Heart left ventricle (tissue), 16 donors: ENCODE results near the gene EFNA5. TPM values are rescaled to one million over a fixed set of nuclear protein-coding genes. Genes with fewer than 3 reads are reported as not detected.
A peak's percentile ranks its signal among the peaks of the same experiment; 100 is the strongest.

Experiments used
- ATAC-seq, 4 donors: fragments of 200-7000 bp; cut with Tn5 transposase; one replicate each; pipeline ENCODE4 v1.9.1; 2020 to 2022; ENCODE audit warnings: moderate library complexity in 4 of 4, mild to moderate bottlenecking in 3 of 4, moderate number of reproducible peaks in 1 of 4
- DNase-seq, 5 donors: peaks; one replicate each; pipeline ENCODE4 v3.0.0-alpha.2; 2020
- H3K27ac ChIP-seq, 12 donors: fragments of 200-600 bp; sonication (generic) in 4 of 12; one replicate each; pipeline versions ENCODE4 v1.5.0 to v1.8.0; 2016 to 2022; ENCODE audit warnings: mild to moderate bottlenecking in 2 of 12
- H3K27me3 ChIP-seq, 9 donors: fragments of 200-600 bp; sonication (generic) in 2 of 9; one replicate each; pipeline versions ENCODE4 v1.5.1 to v1.8.0; 2016 to 2022; ENCODE audit warnings: mild to moderate bottlenecking in 3 of 9
- H3K36me3 ChIP-seq, 9 donors: fragments of 200-600 bp; sonication (generic) in 2 of 9; one replicate each; pipeline versions ENCODE4 v1.5.0 to v1.8.0; 2018 to 2022; ENCODE audit warnings: mild to moderate bottlenecking in 2 of 9
- H3K4me1 ChIP-seq, 12 donors: fragments of 200-600 bp; sonication (generic) in 4 of 12; one replicate each; pipeline versions ENCODE4 v1.5.0 to v1.8.0; 2016 to 2022; ENCODE audit warnings: mild to moderate bottlenecking in 3 of 12
- H3K4me3 ChIP-seq, 12 donors: fragments of 200-600 bp; sonication (generic) in 4 of 12; one replicate each; pipeline versions ENCODE4 v1.5.0 to v1.8.0; 2017 to 2022; ENCODE audit warnings: mild to moderate bottlenecking in 9 of 12, moderate library complexity in 4 of 12
- H3K9me3 ChIP-seq, 12 donors: fragments of 200-600 bp; sonication (generic) in 4 of 12; one replicate each; pipeline versions ENCODE4 v1.5.0 to v1.8.0; 2016 to 2022; ENCODE audit warnings: mild to moderate bottlenecking in 1 of 12
- POLR2A ChIP-seq, 2 donors: fragments of 450-650 bp; IDR thresholded peaks; one replicate each; pipeline ENCODE4 v1.6.1; 2017; ENCODE audit warnings: antibody characterized with exemption in 2 of 2, mild to moderate bottlenecking in 2 of 2, moderate library complexity in 2 of 2
- WGBS, 4 donors: extraction: QIAGEN DNeasy Blood & Tissue Kit in 2 of 4; methylation state at CpG; one replicate each; pipeline versions ENCODE4 v1.1.5 to v1.1.7; 2013 to 2018; 5-methylcytosine and 5-hydroxymethylcytosine counted together
- intact Hi-C, 10 donors: fragments of 100-400 bp; cut with DNase I; formaldehyde crosslinking; loops; one replicate each; pipeline versions ENCODE4 v1.11.1 to v1.14.2; 2022
- polyA plus RNA-seq, 2 donors: library from polyadenylated mRNA; stranded (reverse); fragments of 200-250 nt; gene quantifications; one replicate each; pipeline ENCODE4 v1.2.3, GENCODE V29; 2013
- total RNA-seq, 9 donors: library from RNA; depleted of rRNA in 2 of 9; stranded (reverse); fragments of >200 nt in 2 of 9; fragmentation: NEBNext Ultra II Directional in 3 of 9; extraction: Animal tissue kit (Norgen Biotek cat#: 25700) in 3 of 9; gene quantifications; one replicate each; pipeline versions ENCODE4 v1.1.0 to v1.2.4, GENCODE V29; 2016 to 2023
- TF ChIP-seq, protein P1 (sequence below), 12 donors: fragments of 200-600 bp; sonication (generic) in 4 of 12; IDR thresholded peaks; one replicate each; pipeline versions ENCODE4 v1.5.0 to v1.8.0; 2018 to 2022; ENCODE audit warnings: antibody characterized with exemption in 12 of 12, mild to moderate bottlenecking in 5 of 12
- donor health status: ischemic (EF 13 %, LVEDD 7.1; RV severe dilation, severe dysfunction).
- donor health status: healthy with polysubstance abuse.
- donor health status: DM: no; HTN: yes; CAD: no.
- donor health status: DM: no; HTN: no; CAD: no.
- donor health status: ischemic (EF 25% LVEDD 6.9; RV normal size, moderate dysfunction).
- donor health status: ischemic (EF 25% LVEDD 5.7; RV mildly dilated, moderate dysfunction).
- donor health status: healthy.
- donor health status: DM: yes; HTN: yes; CAD: no.
- donor health status: ischemic (EF 35%, LVEDD 5.7; RV mildly dilated, moderate dysfunction).
- donor health status: nonischemic (EF 11% LVEDD 7.7; RV severe dilation, severe dysfunction).
- donor health status: DM: yes; HTN: yes; CAD: no.
- donor health status: PGD.
- donor health status: ischemic (EF 29% LVEDD 5.4; RV normal size, mild dysfunction).
- donor health status: nonischemic (EF 23%, LVEDD 6.1; RV moderate dilation, normal function).

The EFNA5 gene
- total and polyA plus RNA-seq, 11 donors = 6.1 to 58.4 (median 28.3) TPM

DNA sequence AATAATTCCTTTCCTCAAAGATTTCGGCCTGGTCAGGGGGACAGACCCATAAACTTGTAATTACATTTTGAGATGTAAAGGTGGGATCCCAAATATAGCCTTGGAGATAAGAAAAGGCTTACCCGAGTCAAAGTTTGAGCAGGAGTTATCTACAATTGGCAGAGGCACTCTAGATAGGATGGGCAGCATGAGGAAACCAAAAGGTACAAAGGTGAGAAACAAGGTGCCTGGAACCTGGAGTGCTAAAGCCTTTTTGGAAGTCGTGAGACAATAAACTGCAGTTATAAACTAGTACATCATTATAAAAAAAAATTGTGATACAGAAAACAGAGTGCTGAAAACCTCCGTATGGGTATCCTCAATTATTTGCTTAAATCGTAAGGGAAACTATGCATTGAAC lies 212.4 kb downstream of the EFNA5 start:
- DNase-seq = no peak
- H3K27me3 ChIP-seq = no peaks in the 10 kb centered on the region
- no peak overlapping the region for H3K27ac ChIP-seq
- WGBS, 4 donors = 54 to 63% (median 58%) methylated on average over 5 of the region's 5 CpGs
- no peak overlapping the region for H3K4me3 ChIP-seq
- H3K9me3 ChIP-seq = no peaks in the 10 kb centered on the region
- no peak for ATAC-seq
- intact Hi-C loops = no loop called here
- TF ChIP-seq, protein P1, sequence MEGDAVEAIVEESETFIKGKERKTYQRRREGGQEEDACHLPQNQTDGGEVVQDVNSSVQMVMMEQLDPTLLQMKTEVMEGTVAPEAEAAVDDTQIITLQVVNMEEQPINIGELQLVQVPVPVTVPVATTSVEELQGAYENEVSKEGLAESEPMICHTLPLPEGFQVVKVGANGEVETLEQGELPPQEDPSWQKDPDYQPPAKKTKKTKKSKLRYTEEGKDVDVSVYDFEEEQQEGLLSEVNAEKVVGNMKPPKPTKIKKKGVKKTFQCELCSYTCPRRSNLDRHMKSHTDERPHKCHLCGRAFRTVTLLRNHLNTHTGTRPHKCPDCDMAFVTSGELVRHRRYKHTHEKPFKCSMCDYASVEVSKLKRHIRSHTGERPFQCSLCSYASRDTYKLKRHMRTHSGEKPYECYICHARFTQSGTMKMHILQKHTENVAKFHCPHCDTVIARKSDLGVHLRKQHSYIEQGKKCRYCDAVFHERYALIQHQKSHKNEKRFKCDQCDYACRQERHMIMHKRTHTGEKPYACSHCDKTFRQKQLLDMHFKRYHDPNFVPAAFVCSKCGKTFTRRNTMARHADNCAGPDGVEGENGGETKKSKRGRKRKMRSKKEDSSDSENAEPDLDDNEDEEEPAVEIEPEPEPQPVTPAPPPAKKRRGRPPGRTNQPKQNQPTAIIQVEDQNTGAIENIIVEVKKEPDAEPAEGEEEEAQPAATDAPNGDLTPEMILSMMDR (IDR thresholded peaks at IDR 0.05) = no peak
- TF ChIP-seq POLR2A (IDR thresholded peaks at IDR 0.05) = no peak
- no peaks in the 10 kb centered on the region for H3K36me3 ChIP-seq
- H3K4me1 ChIP-seq = peaks cover 0 to 21% (median 0%) of the 10 kb centered on the region in 12 donors

DNA sequence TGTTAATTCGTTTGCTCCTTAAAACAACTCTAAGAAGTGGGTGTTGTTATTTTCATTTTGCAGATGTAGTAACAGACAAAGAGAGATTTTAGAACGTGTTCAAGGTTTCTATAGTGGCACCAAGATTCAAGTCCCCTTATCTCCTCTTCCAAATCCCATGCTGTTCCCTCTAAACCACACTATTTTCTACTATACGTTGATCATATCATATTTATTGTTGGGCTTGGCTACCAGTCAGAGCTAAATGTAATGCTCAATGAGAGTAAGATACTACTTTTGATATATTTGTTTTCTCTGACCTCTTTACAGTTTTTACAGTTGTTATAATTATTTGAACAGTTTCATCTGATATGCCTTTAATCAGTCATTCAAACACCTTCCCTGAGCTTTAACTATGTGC lies 212.9 kb downstream of the EFNA5 start:
- no peak overlapping the region for H3K4me3 ChIP-seq
- no peaks in the 10 kb centered on the region for H3K9me3 ChIP-seq
- no peaks in the 10 kb centered on the region for H3K36me3 ChIP-seq
- WGBS, 4 donors = 36 to 74% (median 54%) methylated on average over 3 of the region's 3 CpGs
- H3K27me3 ChIP-seq = no peaks in the 10 kb centered on the region
- H3K4me1 ChIP-seq = peaks cover 0 to 21% (median 0%) of the 10 kb centered on the region in 12 donors
- H3K27ac ChIP-seq = no peak overlapping the region
- TF ChIP-seq, protein P1 (IDR thresholded peaks at IDR 0.05) = no peak
- no peak for TF ChIP-seq POLR2A (IDR thresholded peaks at IDR 0.05)
- intact Hi-C loops = no loop called here
- DNase-seq (no peak), ATAC-seq (no peak)

DNA sequence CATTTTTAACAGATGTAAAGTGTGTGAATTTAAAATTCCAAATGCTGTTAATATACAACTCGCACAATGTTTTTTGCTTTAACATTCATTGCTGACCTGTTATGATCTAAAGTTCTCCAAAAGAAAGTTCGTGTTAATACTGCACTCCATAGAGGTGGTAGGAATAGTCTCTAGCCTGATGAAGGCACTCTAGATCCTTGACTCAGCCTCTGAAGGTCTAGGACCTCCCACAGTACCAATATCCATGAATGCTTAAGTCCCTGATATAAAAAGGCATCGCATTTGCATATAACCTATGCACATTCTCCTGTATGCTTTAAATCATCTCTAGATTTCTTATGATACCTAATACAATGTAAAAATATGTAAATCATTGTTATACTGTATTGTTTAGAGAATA lies 213.6 kb downstream of the EFNA5 start:
- Histone ChIP-seq H3K9me3 (no peaks in the 10 kb centered on the region), H3K36me3 (no peaks in the 10 kb centered on the region), H3K4me3 (no peak overlapping the region), H3K27me3 (no peaks in the 10 kb centered on the region), H3K27ac (no peak overlapping the region), H3K4me1 (peaks cover 0 to 21% (median 0%) of the 10 kb centered on the region in 12 donors)
- ATAC-seq = no peak
- no peak for DNase-seq
- intact Hi-C loops = no loop called here
- WGBS, 4 donors = 87 to 94% (median 90%) methylated on average over 3 of the region's 3 CpGs
- TF ChIP-seq POLR2A (IDR thresholded peaks at IDR 0.05) = no peak
- TF ChIP-seq, protein P1 (IDR thresholded peaks at IDR 0.05) = no peak

DNA sequence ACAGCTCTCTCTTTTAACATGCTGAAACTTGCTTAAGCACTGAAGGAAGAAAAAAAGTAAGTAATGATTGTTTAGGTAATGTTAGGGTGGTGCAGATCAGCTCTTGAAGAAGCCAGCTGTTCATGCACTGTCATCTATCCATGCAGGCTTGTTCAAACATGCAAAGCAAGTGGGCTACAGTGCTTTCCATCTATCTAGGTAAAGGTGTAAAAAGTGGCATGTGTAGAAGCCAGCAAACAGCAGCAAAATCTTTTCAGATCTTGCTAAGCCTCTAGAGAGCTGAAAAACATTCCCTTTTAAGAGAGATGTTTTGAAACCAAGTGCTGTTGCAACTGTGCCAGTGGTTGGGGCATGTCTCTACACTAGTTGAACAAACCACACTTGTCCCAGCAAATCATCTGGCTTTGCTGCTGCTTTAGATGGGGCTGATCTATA lies 214.4 kb downstream of the EFNA5 start:
- intact Hi-C loops = no loop called here

More for the DNA sequence above, 214.4 kb downstream of the EFNA5 start:
- ATAC-seq (peak in 1 of 4 donors; percentile 27), DNase-seq (no peak)
- no peaks in the 10 kb centered on the region for H3K36me3 ChIP-seq
- TF ChIP-seq, protein P1 (IDR thresholded peaks at IDR 0.05) = no peak
- TF ChIP-seq POLR2A (IDR thresholded peaks at IDR 0.05) = no peak
- peaks cover 0 to 21% (median 0%) of the 10 kb centered on the region in 12 donors for H3K4me1 ChIP-seq
- H3K9me3 ChIP-seq = peaks cover 0 to 4% (median 0%) of the 10 kb centered on the region in 12 donors
- H3K4me3 ChIP-seq = no peak overlapping the region
- no peak overlapping the region for H3K27ac ChIP-seq
- H3K27me3 ChIP-seq = no peaks in the 10 kb centered on the region
